NCI-H1436 treated with DMSO at 0.1 percent for 48 hours (cell line): ENCODE data around the gene XPNPEP2.

Source experiments
- DNase-seq: peaks from one replicate; lab custom pipeline; 2025; lab: John Stamatoyannopoulos, UW

The XPNPEP2 gene

DNA sequence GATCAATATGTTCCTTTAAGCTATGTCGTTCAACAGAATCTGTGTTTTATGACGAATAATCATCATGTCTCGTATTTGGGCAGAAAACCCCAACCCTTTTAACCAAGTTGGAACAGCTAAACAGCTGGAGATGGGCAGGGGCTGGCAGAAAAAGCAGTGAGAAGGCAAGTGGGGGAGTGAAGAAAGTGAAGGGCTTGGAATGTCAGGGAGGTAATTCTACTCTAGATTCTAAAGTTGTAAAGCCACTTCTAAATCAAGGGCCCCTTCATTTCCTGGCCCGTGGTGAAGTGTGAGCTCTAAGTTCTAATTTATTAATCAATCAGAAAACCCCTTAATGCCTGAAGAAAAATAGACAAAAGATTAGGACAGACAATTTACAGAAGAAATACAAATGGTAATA is 61.4 kb downstream of the XPNPEP2 start:
- DNase-seq, result no peak

DNA sequence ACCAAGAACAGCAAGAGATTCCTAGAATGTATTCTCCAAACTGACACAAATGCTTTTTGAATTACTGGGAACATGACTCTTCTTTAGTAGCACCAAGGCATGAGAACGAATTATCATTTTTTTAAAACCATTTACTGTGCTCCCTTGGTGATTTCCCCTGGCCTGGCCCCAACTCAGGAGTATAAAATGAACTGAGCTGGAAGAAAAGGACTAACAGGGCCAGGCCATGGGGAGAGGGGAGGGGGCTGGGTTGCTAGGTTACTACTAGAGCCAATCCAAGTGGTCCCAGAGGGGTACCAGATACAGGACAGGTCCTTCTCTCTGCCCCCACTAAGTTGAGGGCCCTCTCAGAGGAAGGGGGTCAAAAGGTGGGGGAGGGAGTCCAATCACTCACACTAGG is 64.1 kb downstream of the XPNPEP2 start:
- DNase-seq, result no peak

DNA sequence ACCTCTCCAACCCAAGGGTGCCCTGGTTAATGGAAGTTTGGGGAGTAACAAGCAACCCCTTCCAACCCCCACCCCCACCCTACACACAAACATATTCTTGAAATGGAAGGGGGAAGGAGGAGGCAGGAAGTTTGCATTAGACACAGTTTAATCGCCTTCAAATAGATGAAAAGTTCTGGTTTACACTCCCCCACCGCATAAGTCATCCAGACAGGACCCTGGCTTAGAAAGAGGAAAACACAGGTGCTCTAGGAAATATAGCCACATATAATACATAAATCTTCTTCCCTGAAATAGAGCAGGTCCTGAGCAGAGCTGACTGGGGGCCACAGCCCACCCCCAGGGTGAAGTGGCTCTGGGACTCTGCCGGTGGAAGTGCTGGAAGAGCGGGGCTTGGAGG is 66.0 kb downstream of the XPNPEP2 start:
- DNase-seq, result no peak

DNA sequence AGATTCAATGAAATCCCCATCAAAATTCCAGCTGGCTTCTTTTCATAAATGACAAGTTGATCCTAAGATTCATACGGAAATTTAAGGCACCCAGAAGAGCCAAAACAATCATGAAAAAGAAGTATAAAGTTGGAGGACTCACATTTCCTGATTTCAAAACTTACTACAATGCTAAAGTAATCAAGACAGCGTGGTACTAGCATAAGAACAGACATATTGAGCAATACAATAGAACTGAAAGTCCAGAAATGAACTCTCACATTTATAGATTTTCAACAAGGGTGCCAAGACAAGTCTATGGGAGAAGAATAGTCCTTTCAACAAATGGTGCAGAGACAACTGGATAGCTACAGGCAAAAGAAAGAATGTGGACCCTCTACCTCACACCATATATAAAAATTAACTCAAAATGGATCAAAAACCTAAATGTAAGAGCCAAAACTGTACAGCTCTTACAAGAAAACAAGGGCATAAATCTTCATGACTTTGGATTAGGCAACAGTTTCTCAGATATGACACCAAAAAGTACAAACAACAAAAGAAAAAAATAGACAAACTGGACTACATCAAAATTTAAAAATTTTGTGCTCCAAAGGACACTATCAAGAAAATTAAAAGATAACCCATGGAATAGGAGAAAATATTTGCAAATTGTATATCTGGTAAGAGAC is 69.5 kb downstream of the XPNPEP2 start:
- no peak for DNase-seq

DNA sequence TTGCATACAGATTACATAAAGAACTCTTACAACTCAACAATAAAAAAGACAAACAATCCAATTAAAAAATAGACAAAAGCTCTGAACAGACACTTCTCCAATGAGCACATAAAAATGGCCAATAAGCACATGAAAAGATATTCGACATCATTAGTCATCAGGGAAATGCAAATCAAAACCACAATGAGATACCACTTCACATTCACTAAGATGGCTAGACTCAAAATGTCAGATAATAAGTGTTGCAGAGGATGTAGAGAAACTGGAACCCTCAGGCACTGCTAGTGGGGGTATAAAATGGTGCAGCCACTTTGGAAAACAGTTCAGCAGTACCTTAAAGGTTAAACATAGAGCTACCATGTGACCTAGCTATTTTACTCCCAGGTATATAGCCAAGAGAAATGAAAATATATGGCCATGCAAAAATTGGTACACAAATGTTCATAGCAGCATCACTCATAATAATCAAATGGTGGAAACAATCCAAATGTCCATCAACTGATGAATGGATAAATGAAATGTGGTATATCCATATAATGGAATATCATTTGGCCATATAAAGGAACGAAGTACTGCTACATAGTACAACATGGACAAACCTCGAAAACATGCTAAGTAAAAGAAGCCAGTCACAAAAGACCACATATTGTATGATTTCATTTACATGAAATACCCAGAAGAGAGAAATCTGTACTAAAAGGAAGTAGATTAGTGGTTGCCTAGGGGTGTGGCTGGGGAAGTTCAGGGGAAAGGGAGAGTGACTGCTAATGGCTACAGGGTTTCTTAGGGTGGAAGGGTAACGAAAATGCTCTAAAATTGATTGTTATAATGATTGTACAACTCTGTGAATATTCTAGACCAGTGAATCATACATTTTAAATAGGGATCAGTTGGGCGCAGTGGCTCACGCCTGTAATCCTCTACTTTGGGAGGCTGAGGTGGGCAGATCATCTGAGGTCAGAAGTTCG is 70.3 kb downstream of the XPNPEP2 start:
- no peak for DNase-seq

DNA sequence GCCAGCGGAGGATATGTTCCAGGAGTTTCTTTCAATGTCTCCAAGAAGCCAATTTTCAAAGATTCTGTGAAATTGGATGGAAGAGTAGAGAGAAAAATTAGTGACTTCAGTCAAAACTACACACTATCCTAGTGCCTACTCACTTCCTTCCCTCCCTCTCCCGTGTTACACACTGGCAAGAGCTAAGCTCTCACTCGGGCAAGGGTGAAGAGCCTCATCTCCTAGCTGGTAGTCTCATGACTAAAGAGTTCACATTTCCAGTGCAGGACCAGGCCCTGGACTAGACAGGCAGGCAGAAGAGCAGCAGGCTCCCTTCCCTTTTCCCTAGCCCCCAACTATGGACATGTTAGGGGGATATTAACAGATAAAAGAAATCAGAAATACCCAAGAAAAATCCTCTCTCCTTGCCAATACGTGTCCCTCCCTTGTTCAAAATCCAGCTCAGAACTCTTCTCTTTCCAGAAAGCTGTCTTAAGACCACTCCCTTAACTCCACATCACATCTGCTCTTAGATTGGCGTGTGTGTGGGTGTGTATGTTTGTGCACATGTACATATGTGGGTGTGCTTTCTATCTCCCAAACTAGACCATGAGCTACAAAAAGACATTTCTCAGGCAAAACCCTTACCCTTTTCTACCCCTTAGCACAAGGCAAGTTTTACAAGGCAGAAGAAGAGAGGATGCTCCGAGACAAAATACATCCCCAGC is 75.0 kb downstream of the XPNPEP2 start:
- no peak for DNase-seq

DNA sequence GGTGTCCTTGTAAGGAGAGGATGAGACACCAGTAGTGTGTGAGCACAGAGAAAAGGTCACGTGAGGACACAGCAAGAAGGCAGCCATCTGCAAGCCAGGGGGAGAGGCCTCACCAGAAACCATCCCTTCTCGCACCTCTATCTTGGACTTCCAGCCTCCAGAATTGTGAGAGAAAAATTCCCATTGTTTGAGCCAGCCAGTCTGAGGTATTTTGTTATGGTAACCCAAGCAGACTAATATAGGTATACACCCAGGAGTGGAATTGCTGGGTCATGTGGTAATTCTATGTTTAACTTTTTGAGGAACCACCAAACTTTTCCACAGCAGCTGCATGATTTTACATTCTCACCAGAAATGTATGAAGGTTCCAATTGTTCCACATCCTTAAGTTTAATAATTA is 79.3 kb downstream of the XPNPEP2 start:
- no peak for DNase-seq
